Measurements from ENCODE around the gene GRK1. TPM values are rescaled to one million over a fixed set of nuclear protein-coding genes. Genes with fewer than 3 reads are reported as not detected.

GRK1 gene
- total and polyA plus RNA-seq, 2 of the 8 experiments (the other 6 are each of a cell fraction or from before 2014, with no cell fraction given), result 0.12 TPM; not detected in 1

DNA sequence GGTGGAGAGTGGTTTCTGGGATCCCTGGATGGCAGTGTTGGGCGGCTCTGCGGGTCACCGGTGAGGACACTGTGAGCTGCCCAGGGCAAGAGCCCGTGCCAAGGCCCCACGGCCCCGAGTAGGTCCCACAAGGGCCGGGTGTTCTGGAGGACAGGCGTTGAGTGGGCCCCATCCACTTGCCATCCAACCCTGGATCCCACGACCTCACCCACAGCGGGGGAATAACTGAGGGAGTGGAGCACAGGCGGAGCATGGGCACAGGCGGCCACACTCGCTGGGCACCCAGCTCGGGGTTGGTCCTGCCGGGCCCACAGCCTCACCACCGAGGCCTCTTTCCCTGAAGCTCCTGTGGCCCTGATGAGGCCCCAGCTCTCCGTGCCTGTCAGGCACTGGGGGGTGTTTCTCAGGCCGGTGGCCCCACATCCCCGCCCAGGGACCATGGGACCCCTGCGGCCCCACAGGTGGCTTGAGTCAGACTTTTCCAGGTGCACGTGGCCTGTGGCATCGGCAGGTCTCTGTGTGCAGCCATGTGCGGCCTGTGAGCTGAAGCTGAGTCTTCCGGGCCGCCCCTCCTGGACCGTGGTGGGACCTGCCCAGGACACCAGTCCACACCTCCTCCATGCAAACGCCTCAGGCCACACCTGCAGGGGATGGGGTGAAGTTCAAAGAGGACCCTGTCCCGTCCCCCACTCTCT, 108.6 kb downstream of the GRK1 start:
- WGBS, 2 experiments (ENCODE audit: extremely low coverage in 1 of 2, insufficient coverage in 1 of 2, insufficient read length in 1 of 2, insufficient replicate concordance in 2 of 2, low coverage in 1 of 2, low lambda C conversion rate in 2 of 2, missing lambda C conversion rate in 1 of 2), result 91% methylated on average over 25 of the region's 28 CpGs; no CpG with 5 or more reads in 1 of the 2 experiments
- Histone ChIP-seq H3K4me3 (ENCODE audit: extremely low read depth in 1 of 4, insufficient read depth in 2 of 4, low read depth in 3 of 4, low read length in 4 of 4) (no peak overlapping the region), H4K91ac (replicated peaks; ENCODE audit: insufficient read length, low read length) (no peak overlapping the region), H3K4ac (replicated peaks; ENCODE audit: insufficient read length, low read depth, low read length) (no peak overlapping the region), H3K36me3 (ENCODE audit: control insufficient read depth in 2 of 4, insufficient read depth in 4 of 4, low read length in 3 of 4) (no peaks in the 10 kb centered on the region; a peak in 1 of 8 replicates), H3K18ac (ENCODE audit: extremely low read depth, low read length) (no peak overlapping the region), H3K4me1 (replicated peaks in 1 of 4; ENCODE audit: control insufficient read depth in 3 of 4, insufficient read depth in 4 of 4, low read length in 3 of 4) (no peaks in the 10 kb centered on the region; a peak in 1 of 7 replicates), H3K9me3 (ENCODE audit: insufficient read depth in 2 of 2, low read depth in 1 of 2, low read length in 1 of 2) (no peaks in the 10 kb centered on the region), H3K23me2 (ENCODE audit: low read depth, low read length) (peaks cover 9% of the 10 kb centered on the region; the same call in 1 of the 2 replicates), H3K23ac (ENCODE audit: insufficient read length) (no peak overlapping the region), H2BK20ac (ENCODE audit: low read length) (no peak overlapping the region), H3K14ac (ENCODE audit: insufficient read length) (no peak overlapping the region), H3K79me2 (ENCODE audit: control insufficient read depth in 1 of 2, insufficient read depth in 2 of 2, low read length in 2 of 2) (peaks cover 0 to 5% of the 10 kb centered on the region in 2 experiments; a peak in 1 of 4 replicates), H2BK120ac (replicated peaks; ENCODE audit: low read depth, low read length) (no peak overlapping the region), H4K8ac (ENCODE audit: extremely low read depth, insufficient read depth, low read length) (no peak overlapping the region), H3K27me3 (replicated peaks in 1 of 4; ENCODE audit: control insufficient read depth in 3 of 4, extremely low read depth in 1 of 4, insufficient read depth in 3 of 4, low read length in 3 of 4) (peaks cover 0 to 5% (median 0%) of the 10 kb centered on the region in 4 experiments; a peak in 1 of 7 replicates), H4K5ac (ENCODE audit: insufficient read length, low read depth, low read length) (no peak overlapping the region), H3K9ac (replicated peaks in 1 of 4; ENCODE audit: extremely low read depth in 1 of 4, low read depth in 3 of 4, low read length in 3 of 4) (no peak overlapping the region), H3K79me1 (ENCODE audit: low read depth, low read length) (peaks cover 6% of the 10 kb centered on the region), H2BK5ac (ENCODE audit: low read depth, low read length) (no peak overlapping the region), H4K20me1 (replicated peaks in 1 of 2; ENCODE audit: control insufficient read depth in 1 of 2, insufficient read depth in 2 of 2, low read length in 2 of 2) (peaks cover 0 to 10% of the 10 kb centered on the region in 2 experiments), H2BK12ac (ENCODE audit: low read depth, low read length) (no peak overlapping the region), H2AFZ (ENCODE audit: low read length) (no peak overlapping the region), H3K4me2 (ENCODE audit: insufficient read depth in 1 of 2, low read depth in 2 of 2, low read length in 2 of 2) (no peak overlapping the region), H3K56ac (replicated peaks; ENCODE audit: insufficient read length, low read depth, low read length) (no peak overlapping the region), H2AK5ac (ENCODE audit: low read depth, low read length) (no peak overlapping the region), H2BK15ac (ENCODE audit: low read length) (no peak overlapping the region), H3K27ac (ENCODE audit: low read depth, low read length) (no peak overlapping the region)
- FAIRE-seq (no peak), DNase-seq (ENCODE audit: low read depth in 1 of 2, low spot score in 2 of 2) (no peak)
- POLR2A ChIA-PET (ENCODE audit: partially characterized antibody), result interaction anchor here (0.8 kb wide), 1 partner anchor 10 kb away, joined by 3 read pairs; no protein-coding TSS in a partner anchor
- CTCF ChIA-PET (ENCODE audit: partially characterized antibody), result interaction anchor here (0.6 to 1.2 kb wide), 4 partner anchors 19 to 47 kb away, joined by 3 read pairs; no protein-coding TSS in a partner anchor
